Measurements from ENCODE around the gene PKNOX2.

The PKNOX2 gene

DNA sequence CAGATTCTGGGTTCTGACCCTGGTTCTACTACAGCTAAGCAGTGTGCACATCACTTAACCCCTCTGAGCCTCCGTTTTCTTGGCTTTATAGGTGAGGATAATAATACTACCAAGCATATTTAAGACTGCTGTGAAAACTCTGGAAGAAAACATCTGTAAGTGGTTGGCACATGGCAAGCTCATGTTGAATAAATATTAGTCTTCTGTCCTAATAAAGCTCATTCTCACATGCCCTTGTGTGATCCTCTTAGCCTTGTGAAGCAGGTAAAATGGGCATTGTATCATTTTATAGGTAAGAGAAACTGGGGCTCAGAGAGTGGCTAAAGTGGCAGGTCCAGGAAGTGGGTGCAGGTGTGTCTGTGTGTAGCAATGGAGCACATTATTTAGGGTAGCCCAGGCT is 8.5 kb downstream of the PKNOX2 start:
- DNase-seq (ENCODE audit: extremely low read depth, low read depth), result no peak
- no peak overlapping the region for H3K4me3 ChIP-seq (replicated peaks; ENCODE audit: low read depth, low read length)
- TF ChIP-seq CTCF (IDR thresholded peaks at IDR 0.05; ENCODE audit: low read depth, low read length, missing control alignments), result no peak

DNA sequence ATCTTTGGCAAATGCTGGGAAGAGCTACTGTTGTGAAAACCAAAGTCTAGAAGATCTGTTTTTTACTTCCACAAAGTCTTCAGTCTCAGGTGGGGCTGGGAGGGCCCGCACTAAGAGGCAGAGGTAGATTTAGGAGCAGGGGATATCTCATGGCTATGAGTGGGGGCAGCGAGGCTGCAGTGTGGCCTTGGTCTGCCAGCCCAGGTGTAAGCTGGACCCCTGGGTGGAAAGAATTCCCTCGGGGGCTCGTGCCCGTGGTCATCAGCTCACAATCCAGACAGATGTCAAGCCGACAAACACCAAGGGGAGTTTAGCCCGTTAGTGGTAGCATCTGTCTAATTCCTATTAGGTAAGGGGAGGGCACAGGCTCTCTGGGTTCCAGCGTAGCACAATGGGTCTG is 9.0 kb downstream of the PKNOX2 start:
- no peak overlapping the region for H3K4me3 ChIP-seq (replicated peaks; ENCODE audit: low read depth, low read length)
- TF ChIP-seq CTCF (IDR thresholded peaks at IDR 0.05; ENCODE audit: low read depth, low read length, missing control alignments), result no peak
- no peak for DNase-seq (ENCODE audit: extremely low read depth, low read depth)

- no peak for DNase-seq (ENCODE audit: extremely low read depth, low read depth)
- no peak for TF ChIP-seq CTCF (IDR thresholded peaks at IDR 0.05; ENCODE audit: low read depth, low read length, missing control alignments)
- no peak overlapping the region for H3K4me3 ChIP-seq (replicated peaks; ENCODE audit: low read depth, low read length)
These were observed 9.5 kb downstream of the PKNOX2 start for GRCh38 chr11:125174057-125174456.

DNA sequence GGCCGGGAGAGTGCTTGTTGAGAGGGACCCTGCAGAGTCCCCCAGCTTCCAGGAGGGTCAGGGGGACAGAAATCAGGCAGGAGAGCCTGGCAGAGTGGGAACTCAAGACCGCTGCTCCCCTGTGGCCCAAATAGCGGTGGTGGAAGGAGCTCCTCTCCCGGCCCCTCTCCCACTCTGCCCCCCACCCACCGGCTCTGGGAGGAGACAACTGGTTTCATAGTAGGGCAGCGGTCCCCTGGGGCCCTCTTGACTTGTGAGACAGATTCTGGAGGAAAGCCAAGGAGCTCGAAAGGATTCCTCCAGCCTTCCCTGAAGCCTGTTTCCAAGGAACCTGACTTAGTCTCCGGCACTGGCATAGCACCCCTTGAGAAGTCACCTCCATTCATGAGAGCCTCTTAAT is 10.1 kb downstream of the PKNOX2 start:
- no peak overlapping the region for H3K4me3 ChIP-seq (replicated peaks; ENCODE audit: low read depth, low read length)
- no peak for TF ChIP-seq CTCF (IDR thresholded peaks at IDR 0.05; ENCODE audit: low read depth, low read length, missing control alignments)
- no peak for DNase-seq (ENCODE audit: extremely low read depth, low read depth)

GRCh38 chr11:125175166-125175565 is 10.6 kb downstream of the PKNOX2 start:
- no peak overlapping the region for H3K4me3 ChIP-seq (replicated peaks; ENCODE audit: low read depth, low read length)
- TF ChIP-seq CTCF (IDR thresholded peaks at IDR 0.05; ENCODE audit: low read depth, low read length, missing control alignments), result no peak
- no peak for DNase-seq (ENCODE audit: extremely low read depth, low read depth)

DNA sequence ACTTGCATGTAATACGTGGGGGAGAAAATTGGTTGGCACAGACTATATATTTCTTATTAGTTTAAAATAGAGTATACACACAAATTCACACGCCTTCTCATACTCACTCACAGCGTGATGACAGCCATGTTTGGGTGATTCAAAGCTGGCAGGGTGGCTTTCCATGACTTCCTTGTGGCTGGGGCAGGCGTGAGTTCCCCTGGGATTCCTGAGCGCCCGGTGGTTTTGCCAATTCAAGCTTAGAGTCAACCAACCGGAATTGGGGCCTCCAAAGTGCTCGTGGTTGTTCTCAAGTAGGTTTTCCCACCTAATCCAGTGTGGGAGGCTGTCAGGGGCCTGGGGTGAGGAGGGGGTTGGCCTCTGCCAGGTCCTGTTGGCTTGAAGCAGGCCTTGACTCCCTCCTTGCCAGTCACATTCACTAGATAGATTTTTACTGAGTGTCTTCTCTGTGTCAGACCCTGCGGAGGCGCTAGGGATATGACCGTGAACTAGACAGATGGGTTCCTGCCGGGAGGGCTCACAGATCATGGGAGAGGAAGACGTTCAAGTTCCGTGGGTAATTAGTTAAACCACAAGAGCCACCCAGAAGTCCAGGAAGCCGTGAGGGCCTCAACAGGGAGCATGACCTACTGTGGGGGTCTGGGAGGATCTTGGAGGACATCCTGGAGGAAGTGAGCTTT is 11.5 kb downstream of the PKNOX2 start:
- TF ChIP-seq CTCF (IDR thresholded peaks at IDR 0.05; ENCODE audit: low read depth, low read length, missing control alignments), result no peak
- DNase-seq (ENCODE audit: extremely low read depth, low read depth), result no peak
- H3K4me3 ChIP-seq (replicated peaks; ENCODE audit: low read depth, low read length), result no peak overlapping the region

GRCh38 chr11:125176866-125177265 is 12.3 kb downstream of the PKNOX2 start:
- no peak for DNase-seq (ENCODE audit: extremely low read depth, low read depth)
- TF ChIP-seq CTCF (IDR thresholded peaks at IDR 0.05; ENCODE audit: low read depth, low read length, missing control alignments), result no peak
- H3K4me3 ChIP-seq (replicated peaks; ENCODE audit: low read depth, low read length), result no peak overlapping the region

Measured in HFF-Myc (cell line).